Islet of Langerhans (tissue), 1 donor: Measurements from ENCODE around the gene BCL2L15.
A peak's percentile ranks its signal among the peaks of the same experiment; 100 is the strongest.

Experiments
- FAIRE-seq: peaks from one replicate; lab custom pipeline; 2011; peaks lifted over from hg19 to GRCh38; lab: Jason Lieb, UNC

Gene BCL2L15

GRCh38 chr1:113905435-113905861 is 18.1 kb upstream of the BCL2L15 start:
- no peak for FAIRE-seq

- no peak for FAIRE-seq
Measured at GRCh38 chr1:113904674-113905434, 17.5 kb upstream of the BCL2L15 start, which contains the start of the genes AP4B1 and DCLRE1B. Gene AP4B1 (minus strand): TSS chr1:113904799. CDS start chr1:113904717, 82 bp downstream. Gene DCLRE1B (plus strand): TSS chr1:113905326. CDS start chr1:113905587, 261 bp downstream.

- FAIRE-seq = no peak
Measured at GRCh38 chr1:113904293-113904673, 16.9 kb upstream of the BCL2L15 start.

GRCh38 chr1:113903501-113904292 is 16.3 kb upstream of the BCL2L15 start:
- no peak for FAIRE-seq

- FAIRE-seq = no peak
Measured at GRCh38 chr1:113901191-113901590, 13.8 kb upstream of the BCL2L15 start.

- FAIRE-seq = no peak
Measured at GRCh38 chr1:113899111-113899510, 11.7 kb upstream of the BCL2L15 start.

GRCh38 chr1:113898241-113898814 is 10.9 kb upstream of the BCL2L15 start:
- FAIRE-seq = no peak

GRCh38 chr1:113895961-113896360 is 8.6 kb upstream of the BCL2L15 start:
- FAIRE-seq = no peak

GRCh38 chr1:113895098-113895497 is 7.7 kb upstream of the BCL2L15 start:
- FAIRE-seq = no peak

GRCh38 chr1:113893267-113893666 is 5.9 kb upstream of the BCL2L15 start:
- no peak for FAIRE-seq

GRCh38 chr1:113891631-113892220 is 4.3 kb upstream of the BCL2L15 start:
- FAIRE-seq = no peak

GRCh38 chr1:113890816-113891215 is 3.4 kb upstream of the BCL2L15 start:
- FAIRE-seq = no peak

GRCh38 chr1:113886417-113887401 is 672 bp downstream of the BCL2L15 start:
- FAIRE-seq = no peak

- no peak for FAIRE-seq
Measured at GRCh38 chr1:113881661-113882060, 5.7 kb downstream of the BCL2L15 start.

- FAIRE-seq = no peak
Measured at GRCh38 chr1:113879739-113880038, 7.7 kb downstream of the BCL2L15 start.

- no peak for FAIRE-seq
Measured at GRCh38 chr1:113876176-113876575, 11.2 kb downstream of the BCL2L15 start.

GRCh38 chr1:113875714-113876113 is 11.7 kb downstream of the BCL2L15 start:
- FAIRE-seq = no peak

GRCh38 chr1:113874012-113874879 is 13.1 kb downstream of the BCL2L15 start:
- peak; percentile 27 for FAIRE-seq

GRCh38 chr1:113872219-113872935 is 15.0 kb downstream of the BCL2L15 start:
- no peak for FAIRE-seq

- no peak for FAIRE-seq
Measured at GRCh38 chr1:113871597-113872113, 15.7 kb downstream of the BCL2L15 start, which contains the start of gene PTPN22. Gene PTPN22 (minus strand): TSS chr1:113871712.
